H1 (cell line): ENCODE results near the gene PGP. TPM values are rescaled to one million over a fixed set of nuclear protein-coding genes. Genes with fewer than 3 reads are reported as not detected.
A peak's percentile ranks its signal among the peaks of the same experiment; 100 is the strongest.

ENCODE experiments used
- CTCF ChIA-PET: fragments of 300-600 bp; sonication (Branson Sonifier 250); formaldehyde crosslinking; loops from one replicate; lab custom pipeline; 2021; ENCODE audit not compliant: partially characterized antibody; lab: Charles Lee
- POLR2A ChIA-PET: fragments of 300-600 bp; sonication (Branson Sonifier 250); formaldehyde crosslinking; loops from one replicate; lab custom pipeline; 2021; ENCODE audit warnings: inconsistent platforms; ENCODE audit not compliant: partially characterized antibody; lab: Charles Lee
- DNase-seq, 2 experiments: peaks; one replicate each; pipeline versions ENCODE4 v3.0.0 to v3.0.0-alpha.2; 2010 to 2022; ENCODE audit warnings: low spot score in 2 of 2, low read depth in 1 of 2, mixed read lengths in 1 of 2
- FAIRE-seq: peaks from 2 replicates; lab custom pipeline; 2011; peaks lifted over from hg19 to GRCh38; lab: Jason Lieb, UNC
- H2AFZ ChIP-seq: 2 replicates; pipeline ENCODE4 v1.8.1; 2012; ENCODE audit warnings: low read length, inconsistent platforms
- H2AK5ac ChIP-seq: 2 replicates; pipeline ENCODE4 v1.6.1; 2013; ENCODE audit warnings: low read depth, low read length
- H2BK120ac ChIP-seq: replicated peaks from 2 replicates; pipeline ENCODE3; 2013; ENCODE audit warnings: low read depth, low read length, inconsistent platforms
- H2BK12ac ChIP-seq: 2 replicates; pipeline ENCODE4 v1.6.1; 2013; ENCODE audit warnings: low read depth, low read length
- H2BK15ac ChIP-seq: 2 replicates; pipeline ENCODE4 v1.6.1; 2013; ENCODE audit warnings: low read length
- H2BK20ac ChIP-seq: 2 replicates; pipeline ENCODE4 v1.6.1; 2013; ENCODE audit warnings: low read length
- H2BK5ac ChIP-seq: 2 replicates; pipeline ENCODE4 v1.6.1; 2013; ENCODE audit warnings: low read depth, low read length
- H3K14ac ChIP-seq: 2 replicates; pipeline ENCODE4 v1.6.1; 2013; ENCODE audit warnings: inconsistent platforms; ENCODE audit not compliant: insufficient read length
- H3K18ac ChIP-seq: 2 replicates; pipeline ENCODE4 v1.6.1; 2013; ENCODE audit warnings: low read length; ENCODE audit errors: extremely low read depth
- H3K23ac ChIP-seq: 2 replicates; pipeline ENCODE4 v1.6.1; 2013; ENCODE audit warnings: inconsistent platforms; ENCODE audit not compliant: insufficient read length
- H3K23me2 ChIP-seq: 2 replicates; pipeline ENCODE4 v1.6.1; 2013; ENCODE audit warnings: low read depth, low read length
- H3K27ac ChIP-seq: 2 replicates; pipeline ENCODE4 v1.6.1; 2011; ENCODE audit warnings: low read depth, low read length, inconsistent platforms
- H3K27me3 ChIP-seq, 4 experiments: replicated peaks in 1 of 4; 1 replicate in 1 of 4; 2 replicates in 3 of 4; pipeline versions ENCODE4 v1.6.1 to v1.8.1; 2011 to 2013; ENCODE audit warnings: low read length in 3 of 4, mild to moderate bottlenecking in 3 of 4, inconsistent platforms in 2 of 4, mixed read lengths in 2 of 4, moderate library complexity in 1 of 4; ENCODE audit not compliant: control insufficient read depth in 3 of 4, insufficient read depth in 3 of 4; ENCODE audit errors: extremely low read depth in 1 of 4
- H3K36me3 ChIP-seq, 4 experiments: 2 replicates each; pipeline versions ENCODE4 v1.6.1 to v1.8.1; 2011 to 2013; ENCODE audit warnings: mild to moderate bottlenecking in 4 of 4, low read length in 3 of 4, moderate library complexity in 2 of 4, control low read depth in 1 of 4, inconsistent platforms in 1 of 4; ENCODE audit not compliant: insufficient read depth in 4 of 4, control insufficient read depth in 2 of 4
- H3K4ac ChIP-seq: replicated peaks from 2 replicates; pipeline ENCODE3; 2013; ENCODE audit warnings: low read length, low read depth, mixed read lengths, inconsistent platforms; ENCODE audit not compliant: insufficient read length
- H3K4me1 ChIP-seq, 4 experiments: replicated peaks in 1 of 4; 1 replicate in 1 of 4; 2 replicates in 3 of 4; pipeline versions ENCODE4 v1.6.1 to v1.8.1; 2011 to 2013; ENCODE audit warnings: low read length in 3 of 4, inconsistent platforms in 2 of 4, mixed read lengths in 1 of 4; ENCODE audit not compliant: insufficient read depth in 4 of 4, control insufficient read depth in 3 of 4
- H3K4me2 ChIP-seq, 2 experiments: 2 replicates each; pipeline versions ENCODE4 v1.6.1 to v1.8.1; 2011 to 2013; ENCODE audit warnings: low read depth in 2 of 2, low read length in 2 of 2, control low read depth in 1 of 2, inconsistent platforms in 1 of 2, mild to moderate bottlenecking in 1 of 2; ENCODE audit not compliant: insufficient read depth in 1 of 2
- H3K4me3 ChIP-seq, 4 experiments: fragments of 200-600, 300-600 bp in 1 of 4; sonication (generic), shearing (Covaris generic), sonication (Bioruptor Twin) in 1 of 4; 2 replicates each; pipeline versions ENCODE4 v1.5.1 to v1.8.1; 2011 to 2016; ENCODE audit warnings: low read length in 4 of 4, low read depth in 3 of 4, control low read depth in 2 of 4, inconsistent platforms in 2 of 4, mild to moderate bottlenecking in 2 of 4, mixed read lengths in 1 of 4, moderate library complexity in 1 of 4; ENCODE audit not compliant: insufficient read depth in 2 of 4; ENCODE audit errors: extremely low read depth in 1 of 4
- H3K56ac ChIP-seq: replicated peaks from 2 replicates; pipeline ENCODE3; 2013; ENCODE audit warnings: low read depth, mild to moderate bottlenecking, mixed read lengths, low read length, inconsistent platforms; ENCODE audit not compliant: insufficient read length
- H3K79me1 ChIP-seq: 2 replicates; pipeline ENCODE4 v1.6.1; 2013; ENCODE audit warnings: low read depth, low read length, control low read depth
- H3K79me2 ChIP-seq, 2 experiments: 2 replicates each; pipeline versions ENCODE4 v1.6.1 to v1.8.1; 2012 to 2013; ENCODE audit warnings: low read length in 2 of 2, mild to moderate bottlenecking in 2 of 2, inconsistent platforms in 1 of 2; ENCODE audit not compliant: insufficient read depth in 2 of 2, control insufficient read depth in 1 of 2
- H3K9ac ChIP-seq, 4 experiments: replicated peaks in 1 of 4; 1 replicate in 1 of 4; 2 replicates in 3 of 4; pipeline versions ENCODE4 v1.6.1 to v1.8.1; 2011 to 2013; ENCODE audit warnings: low read depth in 3 of 4, low read length in 3 of 4, control low read depth in 2 of 4, mild to moderate bottlenecking in 2 of 4, moderate library complexity in 2 of 4, inconsistent platforms in 1 of 4; ENCODE audit errors: extremely low read depth in 1 of 4
- H3K9me3 ChIP-seq, 2 experiments: 2 replicates each; pipeline versions ENCODE4 v1.6.1 to v1.8.1; 2012 to 2013; ENCODE audit warnings: mild to moderate bottlenecking in 2 of 2, moderate library complexity in 2 of 2, control low read depth in 1 of 2, inconsistent platforms in 1 of 2, low read depth in 1 of 2, low read length in 1 of 2, mixed read lengths in 1 of 2; ENCODE audit not compliant: insufficient read depth in 2 of 2
- H4K20me1 ChIP-seq, 2 experiments: replicated peaks in 1 of 2; 2 replicates each; pipeline versions ENCODE3 to v1.8.1; 2011 to 2013; ENCODE audit warnings: inconsistent platforms in 2 of 2, low read length in 2 of 2, mild to moderate bottlenecking in 1 of 2; ENCODE audit not compliant: insufficient read depth in 2 of 2, control insufficient read depth in 1 of 2
- H4K5ac ChIP-seq: 2 replicates; pipeline ENCODE4 v1.6.1; 2013; ENCODE audit warnings: low read length, low read depth, mixed read lengths, inconsistent platforms; ENCODE audit not compliant: insufficient read length
- H4K8ac ChIP-seq: 2 replicates; pipeline ENCODE4 v1.8.0; 2013; ENCODE audit warnings: mild to moderate bottlenecking, moderate library complexity, low read length, inconsistent platforms; ENCODE audit not compliant: insufficient read depth; ENCODE audit errors: extremely low read depth
- H4K91ac ChIP-seq: replicated peaks from 2 replicates; pipeline ENCODE3; 2013; ENCODE audit warnings: low read length, mixed read lengths, inconsistent platforms; ENCODE audit not compliant: insufficient read length
- CBX5 ChIP-seq: fragments of 300-800, 300-1000 bp; sonication (generic); IDR thresholded peaks from 2 replicates; pipeline ENCODE4 v1.7.1; 2016; ENCODE audit warnings: antibody characterized with exemption, low read length, low read depth
- CREB1 ChIP-seq: IDR thresholded peaks from 2 replicates; pipeline ENCODE4 v1.6.1; 2012; ENCODE audit warnings: inconsistent platforms
- NRF1 ChIP-seq: IDR thresholded peaks from 2 replicates; pipeline ENCODE4 v1.6.1; 2011; ENCODE audit warnings: mild to moderate bottlenecking, low read depth, low read length, improper control_type of control experiment
- POLR2AphosphoS5 ChIP-seq: IDR thresholded peaks from 2 replicates; pipeline ENCODE4 v1.6.1; 2011; ENCODE audit warnings: low read depth, low read length
- RAD21 ChIP-seq, 2 experiments: IDR thresholded peaks in 1 of 2; conservative IDR thresholded peaks in 1 of 2; 2 replicates each; pipeline ENCODE4 v1.6.1; 2011; ENCODE audit warnings: low read depth in 2 of 2, low read length in 2 of 2, improper control_type of control experiment in 1 of 2, inconsistent platforms in 1 of 2, mild to moderate bottlenecking in 1 of 2, moderate library complexity in 1 of 2
- SIN3A ChIP-seq, 2 experiments: IDR thresholded peaks in 1 of 2; conservative IDR thresholded peaks in 1 of 2; 2 replicates each; pipeline ENCODE4 v1.6.1; 2011 to 2012; ENCODE audit warnings: low read length in 2 of 2, improper control_type of control experiment in 1 of 2, low read depth in 1 of 2, mild to moderate bottlenecking in 1 of 2
- SP1 ChIP-seq: IDR thresholded peaks from 2 replicates; pipeline ENCODE4 v1.6.1; 2011; ENCODE audit warnings: low read depth, low read length
- SP4 ChIP-seq: IDR thresholded peaks from 2 replicates; pipeline ENCODE4 v1.6.1; 2012; ENCODE audit warnings: low read length, inconsistent platforms
- SRF ChIP-seq: IDR thresholded peaks from 2 replicates; pipeline ENCODE4 v1.6.1; 2011; ENCODE audit warnings: mild to moderate bottlenecking, low read depth, low read length, moderate library complexity
- TEAD4 ChIP-seq: IDR thresholded peaks from 2 replicates; pipeline ENCODE4 v1.6.1; 2012; ENCODE audit warnings: low read depth, low read length, inconsistent platforms, mixed read lengths
- YY1 ChIP-seq: IDR thresholded peaks from 2 replicates; pipeline ENCODE4 v1.6.1; 2011; ENCODE audit warnings: low read depth, mild to moderate bottlenecking, low read length
- WGBS, 2 experiments: shearing (Covaris generic) in 1 of 2; methylation state at CpG; one replicate each; pipeline versions ENCODE4 v1.1.6 to v1.1.7; 2013 to 2015; ENCODE audit warnings: low lambda C conversion rate in 2 of 2, mixed read lengths in 2 of 2, inconsistent platforms in 1 of 2, low coverage in 1 of 2, missing lambda C conversion rate in 1 of 2; ENCODE audit not compliant: insufficient replicate concordance in 2 of 2, insufficient coverage in 1 of 2, insufficient read length in 1 of 2; ENCODE audit errors: extremely low coverage in 1 of 2, missing lambda C conversion rate in 1 of 2; 5-methylcytosine and 5-hydroxymethylcytosine counted together
- polyA plus RNA-seq, 7 experiments: library from polyadenylated mRNA; depleted of rRNA in 3 of 7; stranded (reverse) in 5 of 7; unstranded in 2 of 7; fragments of >200 nt in 5 of 7; fragments of 200-250 nt in 2 of 7; gene quantifications; 1 replicate in 5 of 7; 2 replicates in 1 of 7; 4 replicates in 1 of 7; pipeline versions ENCODE4 v1.2.1 to v1.2.3, GENCODE V29; 2011 to 2013; ENCODE audit warnings: missing spikeins in 2 of 7, mixed read lengths in 2 of 7
- total RNA-seq: library from RNA; stranded (reverse); fragmentation: NEBNext Ultra II Directional; extraction: Animal tissue kit (Norgen Biotek cat#: 25700); gene quantifications from 2 replicates; pipeline ENCODE4 v1.2.1, GENCODE V29; 2021

The PGP gene
- total and polyA plus RNA-seq, 2 of the 8 experiments (the other 6 are each of a cell fraction or from before 2014, with no cell fraction given) = 30.9 to 55.9 TPM

- H3K4me3 ChIP-seq = no peak overlapping the region
- no peak overlapping the region for H2AFZ ChIP-seq
- no peak overlapping the region for H2BK120ac ChIP-seq
- H3K18ac ChIP-seq = no peak overlapping the region
- ChIA-PET POLR2A (interaction anchor here (1.2 to 3.2 kb wide), 5 partner anchors 26 to 156 kb away, joined by 3 to 23 read pairs (median 4); partner anchors contain the start of genes NHERF2 and TRAF7), CTCF (interaction anchor here (1.0 to 1.9 kb wide), 4 partner anchors 13 to 181 kb away, joined by 3 to 4 read pairs (median 4); no protein-coding TSS in a partner anchor)
- H3K4me1 ChIP-seq = peaks cover 0 to 7% (median 2%) of the 10 kb centered on the region in 4 experiments; a peak in 4 of 7 replicates
- 0 out of 2 replicates have a peak overlapping the region, but pooled peaks have one; percentile 77 for H2AK5ac ChIP-seq
- H3K56ac ChIP-seq = no peak overlapping the region
- H4K20me1 ChIP-seq = peaks cover 0 to 10% of the 10 kb centered on the region in 2 experiments
- H3K27me3 ChIP-seq = no peaks in the 10 kb centered on the region; a peak in 1 of 7 replicates
- H3K79me2 ChIP-seq = no peaks in the 10 kb centered on the region
- no peak overlapping the region; a peak in 1 of 7 replicates for H3K9ac ChIP-seq
- H3K79me1 ChIP-seq = no peaks in the 10 kb centered on the region
- H3K23me2 ChIP-seq = peaks cover 2% of the 10 kb centered on the region; the same call in 1 of the 2 replicates
- FAIRE-seq (no peak), DNase-seq (no peak)
- no peak overlapping the region for H3K14ac ChIP-seq
- 0 out of 2 replicates have a peak overlapping the region, but pooled peaks have one; percentile 24 for H2BK5ac ChIP-seq
- no peak overlapping the region for H3K4me2 ChIP-seq
- WGBS, 2 experiments = 90% methylated on average over 20 of the region's 20 CpGs; no CpG with 5 or more reads in 1 of the 2 experiments
- no peak overlapping the region for H3K23ac ChIP-seq
- no peak overlapping the region for H4K5ac ChIP-seq
- no peak overlapping the region for H4K91ac ChIP-seq
- peak overlapping the region; percentile 61 for H2BK15ac ChIP-seq
- no peaks in the 10 kb centered on the region for H3K9me3 ChIP-seq
- no peak overlapping the region for H2BK12ac ChIP-seq
- peaks cover 0 to 12% (median 0%) of the 10 kb centered on the region in 4 experiments; a peak in 2 of 8 replicates for H3K36me3 ChIP-seq
- no peak overlapping the region for H2BK20ac ChIP-seq
- H3K4ac ChIP-seq = no peak overlapping the region
- H3K27ac ChIP-seq = no peak overlapping the region
- no peak overlapping the region for H4K8ac ChIP-seq
- no peak for TF ChIP-seq YY1
- TF ChIP-seq NRF1 = no peak
- no peak for TF ChIP-seq SRF
- TF ChIP-seq SIN3A (conservative IDR thresholded peaks at IDR 0.05 in 1 of 2, IDR thresholded peaks at IDR 0.05 in 1 of 2; ENCODE audit: low read depth in 1 of 2, low read length in 2 of 2) = no peak
- no peak for TF ChIP-seq SP4
- no peak for TF ChIP-seq CBX5
- no peak for TF ChIP-seq CREB1
- TF ChIP-seq POLR2AphosphoS5 = no peak
- no peak for TF ChIP-seq TEAD4
- no peak for TF ChIP-seq SP1
- TF ChIP-seq RAD21 (IDR thresholded peaks at IDR 0.05 in 1 of 2, conservative IDR thresholded peaks at IDR 0.05 in 1 of 2; ENCODE audit: low read depth in 2 of 2, low read length in 2 of 2) = no peak
These were observed 32.7 kb downstream of the PGP start for GRCh38 chr16:2181952-2182351.
